ENCODE results near the gene CCNG2. TPM values are rescaled to one million over a fixed set of nuclear protein-coding genes. Genes with fewer than 3 reads are reported as not detected.

CCNG2 gene
- total and polyA plus RNA-seq, 9 of the 15 experiments (the other 6 are each of a cell fraction or from before 2014, with no cell fraction given), result 0.49 to 6.6 (median 2.9) TPM

DNA sequence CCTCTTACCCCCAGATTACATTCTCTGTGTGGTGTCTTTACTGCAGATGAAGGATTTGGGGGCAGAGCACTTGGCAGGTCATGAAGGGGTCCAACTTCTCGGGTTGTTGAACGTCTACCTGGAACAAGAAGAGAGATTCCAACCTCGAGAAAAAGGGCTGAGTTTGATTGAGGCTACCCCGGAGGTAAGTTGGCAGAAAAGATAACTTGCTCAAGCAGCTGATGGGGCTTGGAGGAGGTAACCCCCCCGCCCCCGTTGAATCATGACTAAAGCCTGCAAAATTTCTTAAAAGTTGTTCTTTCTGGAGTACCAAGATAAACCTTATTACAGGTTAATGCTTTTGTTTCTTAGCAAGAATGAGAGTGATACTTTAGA lies 1.5 kb downstream of the CCNG2 start:
- ATAC-seq, result no peak
- H2AFZ ChIP-seq (ENCODE audit: low read depth, low read length), result peak overlapping the region; percentile 86
- H3K27ac ChIP-seq (ENCODE audit: extremely low read depth, low read depth, low read length), result no peak overlapping the region
- peak overlapping the region; percentile 73 for H3K4me3 ChIP-seq
- peak in 3 of 4 experiments; percentile 17 to 22 (median 19) for DNase-seq (ENCODE audit: extremely low read depth in 1 of 4, low spot score in 3 of 4)
- TF ChIP-seq ASH1L (IDR thresholded peaks at IDR 0.05; ENCODE audit: borderline replicate concordance, low read depth, partially characterized antibody) (no peak), PML (IDR thresholded peaks at IDR 0.05; ENCODE audit: low read length) (0 out of 2 replicates have a peak, but pooled peaks have one; percentile 30)
- no TSS peak for BruUV-seq (replicated peaks)
- H3K9me3 ChIP-seq (replicated peaks; ENCODE audit: control insufficient read depth, insufficient read depth, low read depth, low read length), result no peaks in the 10 kb centered on the region
- H3K9me1 ChIP-seq (ENCODE audit: control insufficient read depth, insufficient read depth, low read length), result no peaks in the 10 kb centered on the region
- intact Hi-C loops (cut with micrococcal nuclease) (loop anchor here (5.0 kb wide), 2 partner anchors 51 to 106 kb away; no protein-coding TSS in a partner anchor), in situ Hi-C loops (cut with MboI) (no loop called here)
- POLR2A ChIA-PET, result interaction anchor here (0.7 to 1.2 kb wide), 3 partner anchors 19 to 84 kb away, joined by 3 to 5 read pairs (median 4); no protein-coding TSS in a partner anchor
- FAIRE-seq, result no peak
- H4K20me1 ChIP-seq (replicated peaks; ENCODE audit: control insufficient read depth, insufficient read depth, low read length), result no peaks in the 10 kb centered on the region
- 0 out of 3 replicates have a peak, but pooled peaks cover 3% of the 10 kb centered on the region for H3K36me3 ChIP-seq (ENCODE audit: control insufficient read depth, insufficient read depth, low read length)
- no peaks in the 10 kb centered on the region for H3K79me2 ChIP-seq (ENCODE audit: control insufficient read depth, insufficient read depth, low read length)
- no peaks in the 10 kb centered on the region for H3K27me3 ChIP-seq (ENCODE audit: control insufficient read depth in 2 of 2, insufficient read depth in 2 of 2, low read length in 2 of 2)
- H3K4me1 ChIP-seq (replicated peaks in 1 of 2; ENCODE audit: control insufficient read depth in 2 of 2, insufficient read depth in 2 of 2, low read length in 2 of 2), result peaks cover 3 to 17% of the 10 kb centered on the region in 2 experiments; a peak in 4 of 5 replicates
- CTCF ChIA-PET (ENCODE audit: low intra/inter-chr PET ratio), result interaction anchor here (0.7 to 1.3 kb wide), 4 partner anchors 106 to 645 kb away, joined by 3 to 6 read pairs (median 3); no protein-coding TSS in a partner anchor
- WGBS (ENCODE audit: insufficient coverage, low coverage, missing lambda C conversion rate), result 7% methylated on average over 6 of the region's 6 CpGs
- peak overlapping the region; percentile 86 for H3K4me2 ChIP-seq (ENCODE audit: insufficient read depth, low read length)
- H3K9ac ChIP-seq (ENCODE audit: insufficient read depth in 1 of 2, low read depth in 2 of 2, low read length in 2 of 2), result peak overlapping the region; percentile 78 to 96; a peak in 3 of 4 replicates

DNA sequence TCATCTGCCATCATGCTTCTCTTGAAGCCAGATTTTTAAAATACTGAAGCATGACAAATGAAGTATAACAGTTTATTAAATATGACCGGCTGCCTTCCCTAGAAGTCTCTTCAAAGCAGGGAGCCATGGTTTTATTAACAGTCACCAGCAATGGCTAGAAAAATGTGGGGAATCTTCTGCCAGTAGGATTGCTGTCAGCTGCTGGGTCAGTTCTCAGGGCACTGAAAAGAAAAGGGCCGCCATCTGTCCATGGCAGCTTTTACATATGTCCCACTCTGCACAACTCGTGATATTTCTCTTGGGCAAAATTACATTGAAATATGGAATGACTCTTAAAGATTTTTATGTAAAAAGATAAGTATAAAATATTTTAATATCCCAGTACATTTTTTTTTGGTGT lies 2.8 kb downstream of the CCNG2 start:
- H3K4me2 ChIP-seq (ENCODE audit: insufficient read depth, low read length), result no peak overlapping the region
- H4K20me1 ChIP-seq (replicated peaks; ENCODE audit: control insufficient read depth, insufficient read depth, low read length), result no peaks in the 10 kb centered on the region
- H3K4me3 ChIP-seq, result no peak overlapping the region
- no TSS peak for BruUV-seq (replicated peaks)
- H3K27ac ChIP-seq (ENCODE audit: extremely low read depth, low read depth, low read length), result no peak overlapping the region
- POLR2A ChIA-PET, result no interaction called here
- H3K36me3 ChIP-seq (ENCODE audit: control insufficient read depth, insufficient read depth, low read length), result 0 out of 3 replicates have a peak, but pooled peaks cover 3% of the 10 kb centered on the region
- ATAC-seq (no peak), FAIRE-seq (no peak), DNase-seq (ENCODE audit: extremely low read depth in 1 of 4, low spot score in 3 of 4) (no peak)
- intact Hi-C loops (cut with micrococcal nuclease), result loop anchor here (5.0 kb wide), 2 partner anchors 53 to 108 kb away; no protein-coding TSS in a partner anchor
- CTCF ChIA-PET (ENCODE audit: low intra/inter-chr PET ratio), result no interaction called here
- H3K79me2 ChIP-seq (ENCODE audit: control insufficient read depth, insufficient read depth, low read length), result no peaks in the 10 kb centered on the region
- H3K9me1 ChIP-seq (ENCODE audit: control insufficient read depth, insufficient read depth, low read length), result no peaks in the 10 kb centered on the region
- H3K4me1 ChIP-seq (replicated peaks in 1 of 2; ENCODE audit: control insufficient read depth in 2 of 2, insufficient read depth in 2 of 2, low read length in 2 of 2), result peaks cover 3 to 17% of the 10 kb centered on the region in 2 experiments; a peak in 4 of 5 replicates
- 47% methylated on average over 2 of the region's 3 CpGs for WGBS (ENCODE audit: insufficient coverage, low coverage, missing lambda C conversion rate)
- no peaks in the 10 kb centered on the region for H3K9me3 ChIP-seq (replicated peaks; ENCODE audit: control insufficient read depth, insufficient read depth, low read depth, low read length)
- in situ Hi-C loops (cut with MboI), result no loop called here
- H3K9ac ChIP-seq (ENCODE audit: insufficient read depth in 1 of 2, low read depth in 2 of 2, low read length in 2 of 2), result no peak overlapping the region
- H3K27me3 ChIP-seq (ENCODE audit: control insufficient read depth in 2 of 2, insufficient read depth in 2 of 2, low read length in 2 of 2), result no peaks in the 10 kb centered on the region
- no peak overlapping the region for H2AFZ ChIP-seq (ENCODE audit: low read depth, low read length)
- TF ChIP-seq HDAC6 (IDR thresholded peaks at IDR 0.05; ENCODE audit: low read depth, low read length) (no peak), SMARCB1 (IDR thresholded peaks at IDR 0.05; ENCODE audit: insufficient read length, low read depth) (no peak), HDAC8 (tag; IDR thresholded peaks at IDR 0.05) (no peak), CBFB (CRISPR knock-in tag; IDR thresholded peaks at IDR 0.05) (no peak), PHB (CRISPR knock-in tag; IDR thresholded peaks at IDR 0.05) (no peak), XRCC5 (IDR thresholded peaks at IDR 0.05; ENCODE audit: low read depth, low read length) (no peak)
- TF ChIP-seq, protein P1, sequence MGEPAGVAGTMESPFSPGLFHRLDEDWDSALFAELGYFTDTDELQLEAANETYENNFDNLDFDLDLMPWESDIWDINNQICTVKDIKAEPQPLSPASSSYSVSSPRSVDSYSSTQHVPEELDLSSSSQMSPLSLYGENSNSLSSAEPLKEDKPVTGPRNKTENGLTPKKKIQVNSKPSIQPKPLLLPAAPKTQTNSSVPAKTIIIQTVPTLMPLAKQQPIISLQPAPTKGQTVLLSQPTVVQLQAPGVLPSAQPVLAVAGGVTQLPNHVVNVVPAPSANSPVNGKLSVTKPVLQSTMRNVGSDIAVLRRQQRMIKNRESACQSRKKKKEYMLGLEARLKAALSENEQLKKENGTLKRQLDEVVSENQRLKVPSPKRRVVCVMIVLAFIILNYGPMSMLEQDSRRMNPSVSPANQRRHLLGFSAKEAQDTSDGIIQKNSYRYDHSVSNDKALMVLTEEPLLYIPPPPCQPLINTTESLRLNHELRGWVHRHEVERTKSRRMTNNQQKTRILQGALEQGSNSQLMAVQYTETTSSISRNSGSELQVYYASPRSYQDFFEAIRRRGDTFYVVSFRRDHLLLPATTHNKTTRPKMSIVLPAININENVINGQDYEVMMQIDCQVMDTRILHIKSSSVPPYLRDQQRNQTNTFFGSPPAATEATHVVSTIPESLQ (CRISPR knock-in tag; IDR thresholded peaks at IDR 0.05), result no peak
- TF ChIP-seq, protein P2, sequence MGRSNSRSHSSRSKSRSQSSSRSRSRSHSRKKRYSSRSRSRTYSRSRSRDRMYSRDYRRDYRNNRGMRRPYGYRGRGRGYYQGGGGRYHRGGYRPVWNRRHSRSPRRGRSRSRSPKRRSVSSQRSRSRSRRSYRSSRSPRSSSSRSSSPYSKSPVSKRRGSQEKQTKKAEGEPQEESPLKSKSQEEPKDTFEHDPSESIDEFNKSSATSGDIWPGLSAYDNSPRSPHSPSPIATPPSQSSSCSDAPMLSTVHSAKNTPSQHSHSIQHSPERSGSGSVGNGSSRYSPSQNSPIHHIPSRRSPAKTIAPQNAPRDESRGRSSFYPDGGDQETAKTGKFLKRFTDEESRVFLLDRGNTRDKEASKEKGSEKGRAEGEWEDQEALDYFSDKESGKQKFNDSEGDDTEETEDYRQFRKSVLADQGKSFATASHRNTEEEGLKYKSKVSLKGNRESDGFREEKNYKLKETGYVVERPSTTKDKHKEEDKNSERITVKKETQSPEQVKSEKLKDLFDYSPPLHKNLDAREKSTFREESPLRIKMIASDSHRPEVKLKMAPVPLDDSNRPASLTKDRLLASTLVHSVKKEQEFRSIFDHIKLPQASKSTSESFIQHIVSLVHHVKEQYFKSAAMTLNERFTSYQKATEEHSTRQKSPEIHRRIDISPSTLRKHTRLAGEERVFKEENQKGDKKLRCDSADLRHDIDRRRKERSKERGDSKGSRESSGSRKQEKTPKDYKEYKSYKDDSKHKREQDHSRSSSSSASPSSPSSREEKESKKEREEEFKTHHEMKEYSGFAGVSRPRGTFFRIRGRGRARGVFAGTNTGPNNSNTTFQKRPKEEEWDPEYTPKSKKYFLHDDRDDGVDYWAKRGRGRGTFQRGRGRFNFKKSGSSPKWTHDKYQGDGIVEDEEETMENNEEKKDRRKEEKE (IDR thresholded peaks at IDR 0.05; ENCODE audit: borderline replicate concordance in 1 of 2, control insufficient read depth in 1 of 2, low read depth in 2 of 2, low read length in 1 of 2), result no peak
